Prostate gland (tissue), 2 donors: Measurements from ENCODE around the gene SH3TC2.

Experiments
- POLR2A ChIP-seq: fragments of 450-650 bp; IDR thresholded peaks from one replicate; pipeline ENCODE4 v1.6.1; 2016; ENCODE audit warnings: antibody characterized with exemption, mild to moderate bottlenecking
- POLR2AphosphoS5 ChIP-seq: sonication (generic); formaldehyde crosslinking; IDR thresholded peaks from one replicate; pipeline ENCODE4 v1.6.1; 2017; ENCODE audit warnings: antibody characterized with exemption
- TF ChIP-seq, protein P1 (sequence below), 4 experiments: fragments of 200-600 bp in 2 of 4; fragments of 450-650 bp in 2 of 4; sonication (generic) in 2 of 4; IDR thresholded peaks; 1 replicate in 3 of 4; 2 replicates in 1 of 4; pipeline ENCODE4 v1.5.1; 2016 to 2019; ENCODE audit warnings: antibody characterized with exemption in 4 of 4, mild to moderate bottlenecking in 2 of 4, moderate library complexity in 2 of 4

- TF ChIP-seq POLR2A = no peak
- TF ChIP-seq, protein P1, sequence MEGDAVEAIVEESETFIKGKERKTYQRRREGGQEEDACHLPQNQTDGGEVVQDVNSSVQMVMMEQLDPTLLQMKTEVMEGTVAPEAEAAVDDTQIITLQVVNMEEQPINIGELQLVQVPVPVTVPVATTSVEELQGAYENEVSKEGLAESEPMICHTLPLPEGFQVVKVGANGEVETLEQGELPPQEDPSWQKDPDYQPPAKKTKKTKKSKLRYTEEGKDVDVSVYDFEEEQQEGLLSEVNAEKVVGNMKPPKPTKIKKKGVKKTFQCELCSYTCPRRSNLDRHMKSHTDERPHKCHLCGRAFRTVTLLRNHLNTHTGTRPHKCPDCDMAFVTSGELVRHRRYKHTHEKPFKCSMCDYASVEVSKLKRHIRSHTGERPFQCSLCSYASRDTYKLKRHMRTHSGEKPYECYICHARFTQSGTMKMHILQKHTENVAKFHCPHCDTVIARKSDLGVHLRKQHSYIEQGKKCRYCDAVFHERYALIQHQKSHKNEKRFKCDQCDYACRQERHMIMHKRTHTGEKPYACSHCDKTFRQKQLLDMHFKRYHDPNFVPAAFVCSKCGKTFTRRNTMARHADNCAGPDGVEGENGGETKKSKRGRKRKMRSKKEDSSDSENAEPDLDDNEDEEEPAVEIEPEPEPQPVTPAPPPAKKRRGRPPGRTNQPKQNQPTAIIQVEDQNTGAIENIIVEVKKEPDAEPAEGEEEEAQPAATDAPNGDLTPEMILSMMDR (IDR thresholded peaks at IDR 0.05) = no peak
- TF ChIP-seq POLR2AphosphoS5 = no peak
Observed at GRCh38 chr5:148984345-148984744, 78.5 kb downstream of the SH3TC2 start.
